Measurements from ENCODE around the gene UBE2Z. TPM values are rescaled to one million over a fixed set of nuclear protein-coding genes. Genes with fewer than 3 reads are reported as not detected.

UBE2Z gene
- total and polyA plus RNA-seq, 2 of the 13 experiments (the other 11 are each of a cell fraction or from before 2014, with no cell fraction given): 63.2 to 122 TPM

DNA sequence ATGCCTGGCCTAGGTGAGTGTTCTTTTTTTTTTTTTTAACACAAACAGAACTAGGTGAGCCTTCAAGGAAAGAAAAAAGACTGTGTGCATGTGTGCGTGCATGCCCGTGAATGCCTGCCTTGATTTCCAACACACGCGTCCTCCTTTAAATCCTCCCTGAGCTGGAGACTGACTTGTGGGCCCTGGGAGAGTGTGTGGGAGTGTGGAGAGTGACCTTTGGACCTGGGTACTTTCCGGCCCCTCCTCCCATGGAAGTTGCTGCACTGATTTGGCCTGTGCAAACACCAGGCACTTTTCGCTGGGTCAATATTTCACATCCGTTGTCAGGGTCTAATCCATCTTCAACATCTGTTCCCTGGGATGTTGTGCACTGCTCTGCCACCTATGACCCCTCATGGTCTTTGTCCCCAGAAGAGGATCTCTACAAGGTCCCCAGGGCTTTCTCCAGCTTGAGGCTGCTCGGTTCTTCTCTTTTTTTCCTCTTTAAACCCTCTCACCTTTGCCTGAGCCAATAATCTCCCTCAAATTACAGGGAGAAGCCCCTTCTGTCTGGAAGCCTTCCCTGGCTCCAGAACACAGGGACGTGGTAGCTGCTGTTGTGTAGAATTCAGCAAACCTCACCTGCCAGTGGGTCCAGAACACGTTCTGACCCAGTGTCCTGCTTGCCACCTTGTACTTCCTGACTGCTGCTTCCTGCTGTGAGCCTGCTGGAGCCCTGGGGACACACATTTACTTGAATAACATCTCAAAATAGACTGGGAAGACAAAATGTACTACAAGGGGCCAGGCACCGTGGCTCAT, 36.5 kb upstream of the UBE2Z start (continued):
- peak; percentile 78; the same call in 1 of the 2 replicates for TF ChIP-seq ZNF12 (CRISPR knock-in tag; IDR thresholded peaks at IDR 0.05)
- TF ChIP-seq ZFY (CRISPR knock-in tag; IDR thresholded peaks at IDR 0.05): peak; percentile 68; the same call in 1 of the 2 replicates
- peak; percentile 99 for TF ChIP-seq NCOR1 (IDR thresholded peaks at IDR 0.05; ENCODE audit: borderline replicate concordance, low read length)
- TF ChIP-seq ZBTB38 (CRISPR knock-in tag; IDR thresholded peaks at IDR 0.05): peak; percentile 91
- TF ChIP-seq, protein P1, sequence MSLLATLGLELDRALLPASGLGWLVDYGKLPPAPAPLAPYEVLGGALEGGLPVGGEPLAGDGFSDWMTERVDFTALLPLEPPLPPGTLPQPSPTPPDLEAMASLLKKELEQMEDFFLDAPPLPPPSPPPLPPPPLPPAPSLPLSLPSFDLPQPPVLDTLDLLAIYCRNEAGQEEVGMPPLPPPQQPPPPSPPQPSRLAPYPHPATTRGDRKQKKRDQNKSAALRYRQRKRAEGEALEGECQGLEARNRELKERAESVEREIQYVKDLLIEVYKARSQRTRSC (CRISPR knock-in tag; IDR thresholded peaks at IDR 0.05; ENCODE audit: low read depth): no peak
- TF ChIP-seq ZNF251 (CRISPR knock-in tag; IDR thresholded peaks at IDR 0.05): no peak
- peak; percentile 60; the same call in 1 of the 2 replicates for TF ChIP-seq ZNF3 (CRISPR knock-in tag; IDR thresholded peaks at IDR 0.05)
- no peak for TF ChIP-seq ARNT (IDR thresholded peaks at IDR 0.05)
- peak; percentile 90 for TF ChIP-seq SMARCC2 (IDR thresholded peaks at IDR 0.05)
- TF ChIP-seq ZSCAN21 (CRISPR knock-in tag; IDR thresholded peaks at IDR 0.05; ENCODE audit: borderline replicate concordance): peak; percentile 57; the same call in 1 of the 2 replicates
- TF ChIP-seq, protein P2, sequence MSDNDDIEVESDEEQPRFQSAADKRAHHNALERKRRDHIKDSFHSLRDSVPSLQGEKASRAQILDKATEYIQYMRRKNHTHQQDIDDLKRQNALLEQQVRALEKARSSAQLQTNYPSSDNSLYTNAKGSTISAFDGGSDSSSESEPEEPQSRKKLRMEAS (IDR thresholded peaks at IDR 0.05): peak; percentile 95
- no peak for TF ChIP-seq ZNF296 (CRISPR knock-in tag; conservative IDR thresholded peaks at IDR 0.05)
- peak; percentile 100 for TF ChIP-seq KDM1A (CRISPR knock-in tag; IDR thresholded peaks at IDR 0.05)
- TF ChIP-seq BRD4 (CRISPR knock-in tag; IDR thresholded peaks at IDR 0.05): no peak; the same call in 1 of the 2 replicates
- TF ChIP-seq, protein P3, sequence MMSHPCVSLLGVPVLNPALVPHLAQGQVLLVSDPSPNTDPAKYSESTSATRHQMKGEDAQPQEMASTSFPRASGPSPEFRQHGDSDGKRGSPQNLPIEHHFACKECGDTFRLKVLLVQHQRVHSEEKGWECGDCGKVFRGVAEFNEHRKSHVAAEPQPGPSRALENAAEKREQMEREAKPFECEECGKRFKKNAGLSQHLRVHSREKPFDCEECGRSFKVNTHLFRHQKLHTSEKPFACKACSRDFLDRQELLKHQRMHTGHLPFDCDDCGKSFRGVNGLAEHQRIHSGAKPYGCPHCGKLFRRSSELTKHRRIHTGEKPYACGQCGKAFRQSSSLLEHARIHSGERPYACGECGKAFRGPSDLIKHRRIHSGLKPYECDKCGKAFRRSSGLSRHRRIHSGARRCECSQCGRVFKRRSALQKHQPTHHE (CRISPR knock-in tag; IDR thresholded peaks at IDR 0.05; ENCODE audit: borderline replicate concordance): peak; percentile 72; the same call in 1 of the 2 replicates
- no peak for TF ChIP-seq ZNF547 (CRISPR knock-in tag; IDR thresholded peaks at IDR 0.05)
- peak; percentile 92 for TF ChIP-seq KDM2A (CRISPR knock-in tag; IDR thresholded peaks at IDR 0.05; ENCODE audit: borderline replicate concordance, low read depth)
- 0 out of 2 replicates have a peak, but pooled peaks have one; percentile 24 for TF ChIP-seq ZNF512B (CRISPR knock-in tag; IDR thresholded peaks at IDR 0.05; ENCODE audit: borderline replicate concordance)
- peak; percentile 31 for TF ChIP-seq STAG1 (CRISPR knock-in tag; IDR thresholded peaks at IDR 0.05)
- no peak for TF ChIP-seq ZNF740 (CRISPR knock-in tag; IDR thresholded peaks at IDR 0.05)
- TF ChIP-seq ZNF766 (CRISPR knock-in tag; IDR thresholded peaks at IDR 0.05; ENCODE audit: borderline replicate concordance): no peak
- TF ChIP-seq ATF3 (CRISPR knock-in tag; IDR thresholded peaks at IDR 0.05): peak; percentile 67
- peak; percentile 88 for TF ChIP-seq ZNF747 (CRISPR knock-in tag; IDR thresholded peaks at IDR 0.05; ENCODE audit: borderline replicate concordance)
- peak; percentile 90 for TF ChIP-seq KAT8 (CRISPR knock-in tag; IDR thresholded peaks at IDR 0.05)
- no peak for TF ChIP-seq SATB2 (CRISPR knock-in tag; IDR thresholded peaks at IDR 0.05)
- no peak for TF ChIP-seq ZNF891 (CRISPR knock-in tag; IDR thresholded peaks at IDR 0.05)

Data from HepG2 (cell line).